CD4-positive, alpha-beta T cell treated with Interferon alpha-2 for 1 hour (primary cell): Measurements from ENCODE around the gene SGIP1.

Source experiments
- DNase-seq, 2 donors: peaks; one replicate each; pipeline ENCODE4 v3.0.0-alpha.2; 2020 to 2022

SGIP1 gene

GRCh38 chr1:66617362-66618184, 83.6 kb downstream of the SGIP1 start:
- DNase-seq: no peak

DNA sequence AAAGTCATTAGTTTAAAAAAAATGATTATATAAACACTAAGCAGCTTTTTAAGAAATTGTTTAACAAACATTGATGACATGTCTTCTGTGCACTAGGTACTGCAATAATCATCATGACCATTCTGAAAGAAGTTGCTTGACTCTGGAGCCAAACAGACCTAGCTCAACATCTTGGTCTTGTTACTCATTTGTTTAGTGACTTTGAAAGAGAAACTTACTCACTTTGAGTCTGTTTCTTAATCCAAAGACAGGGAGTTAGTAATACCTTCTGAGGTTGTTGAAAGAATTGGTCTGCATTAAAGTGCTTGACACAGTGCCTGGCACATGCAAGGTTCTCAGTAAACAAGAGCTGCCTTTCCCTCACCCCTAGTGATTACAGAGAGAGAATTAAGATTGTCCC, 84.4 kb downstream of the SGIP1 start:
- DNase-seq: no peak

GRCh38 chr1:66623812-66624211, 89.9 kb downstream of the SGIP1 start:
- DNase-seq: no peak

DNA sequence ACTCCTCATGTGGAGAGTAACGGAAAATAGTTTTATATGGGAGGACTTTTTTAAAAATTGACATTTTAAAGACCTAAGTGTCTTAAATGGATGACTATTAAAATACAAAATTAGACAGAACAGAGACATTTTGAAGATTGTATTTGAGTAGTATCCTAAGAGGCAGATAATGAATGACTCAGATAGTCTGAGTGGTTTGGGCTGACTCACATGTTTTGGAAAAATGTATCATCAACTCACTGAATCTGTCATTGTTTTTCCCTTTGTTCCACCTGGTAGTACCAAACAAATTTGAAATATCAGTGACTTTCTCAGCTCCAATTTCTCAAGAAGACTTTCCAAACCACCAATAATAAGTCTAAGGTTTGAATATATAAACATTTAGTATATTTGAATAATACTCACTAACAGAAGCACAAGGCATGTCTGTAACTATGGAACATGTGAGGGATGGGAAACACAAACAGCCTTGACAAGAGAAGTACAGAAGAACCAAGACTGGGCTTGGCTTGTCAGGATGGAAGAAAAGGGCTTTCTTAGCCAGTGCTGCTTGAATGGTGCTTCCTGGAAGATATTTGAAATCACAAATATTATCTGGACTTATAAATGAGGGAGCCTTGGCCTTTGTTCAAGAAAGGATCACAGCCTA, 90.6 kb downstream of the SGIP1 start:
- no peak for DNase-seq

GRCh38 chr1:66626261-66626660, 92.3 kb downstream of the SGIP1 start:
- no peak for DNase-seq

DNA sequence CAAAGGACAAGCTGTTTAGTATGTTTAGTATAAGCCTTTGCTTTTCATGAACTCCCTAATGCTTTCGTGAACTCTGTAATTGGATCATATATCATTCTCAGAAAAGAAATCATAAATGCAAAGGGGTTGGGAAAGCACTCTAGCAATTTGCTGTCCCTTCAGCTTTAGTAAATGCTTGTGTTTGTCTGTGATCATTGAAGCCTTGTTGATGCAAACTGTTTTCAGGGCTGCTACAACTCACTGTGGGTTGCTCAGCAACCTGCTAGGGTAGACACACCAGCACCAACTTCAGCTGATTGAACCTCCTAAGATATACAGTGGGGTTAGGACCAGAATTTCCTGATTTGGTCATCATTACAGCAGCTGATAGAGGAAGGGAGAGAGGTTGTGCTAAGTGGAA, 95.0 kb downstream of the SGIP1 start:
- DNase-seq: no peak

DNA sequence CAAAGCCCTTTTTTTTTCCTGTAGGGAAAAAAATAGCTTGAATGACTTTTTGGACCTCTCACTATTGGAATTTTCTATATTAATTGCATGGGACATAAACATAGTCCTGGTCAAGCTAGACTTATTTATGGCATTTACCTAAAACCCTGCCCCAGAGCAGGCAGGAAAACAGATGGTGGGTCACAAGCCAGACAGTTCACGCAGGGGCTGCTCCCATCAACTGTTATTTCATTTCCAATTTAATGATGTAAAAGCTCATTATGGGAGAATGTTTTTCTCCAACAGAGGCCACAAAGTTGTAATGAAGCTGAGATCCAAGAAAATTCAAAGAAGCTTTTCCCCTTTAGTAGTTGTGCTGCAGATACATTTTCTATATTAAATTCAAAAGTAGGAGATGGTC, 99.2 kb downstream of the SGIP1 start:
- DNase-seq: no peak

GRCh38 chr1:66637146-66637545, 103.2 kb downstream of the SGIP1 start:
- DNase-seq: no peak

DNA sequence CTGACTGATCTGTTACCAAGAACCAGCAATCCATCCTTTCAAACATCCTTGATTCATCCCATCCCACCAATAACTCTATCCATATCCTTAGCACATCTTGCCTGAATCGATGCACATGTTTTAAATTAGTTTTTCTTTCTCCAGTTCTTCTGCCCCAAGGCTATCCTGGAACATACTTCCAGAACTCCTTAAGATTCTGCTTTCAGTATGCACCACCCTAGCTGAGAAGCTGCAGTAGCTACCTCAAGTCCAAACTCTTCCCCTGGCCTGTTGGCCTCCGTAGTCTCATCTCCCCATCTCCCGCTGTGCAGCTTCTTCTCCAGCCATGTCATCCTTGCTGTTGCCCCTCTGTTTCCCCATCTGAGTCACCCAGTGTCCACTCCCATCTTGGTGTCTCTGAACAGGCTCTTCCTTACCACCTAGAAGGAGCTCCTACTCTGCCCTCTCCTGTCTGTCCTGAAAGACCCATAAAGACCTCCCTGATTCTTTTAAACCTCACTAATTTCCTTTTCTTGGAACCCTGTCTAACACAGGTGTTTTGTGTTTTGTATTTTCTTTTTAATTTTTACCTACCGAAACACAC, 108.0 kb downstream of the SGIP1 start:
- no peak for DNase-seq

DNA sequence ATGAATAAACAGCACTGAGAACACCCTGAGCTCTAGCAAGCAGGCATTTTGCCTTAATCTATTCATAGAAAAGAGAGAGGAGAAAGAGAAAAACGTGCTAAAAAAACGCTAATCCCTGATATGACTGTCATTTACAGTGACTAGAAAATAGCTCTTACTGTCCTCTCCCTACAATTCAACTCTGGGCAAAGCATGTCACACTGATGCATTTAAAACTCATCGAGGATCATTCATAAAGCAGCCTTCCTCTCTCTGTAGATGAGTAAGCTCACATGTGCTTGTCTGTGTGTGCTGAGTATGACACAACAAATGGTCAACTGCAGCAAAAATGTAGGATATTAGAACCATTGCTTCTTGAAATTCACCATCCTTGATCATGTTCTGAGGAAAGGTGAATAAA, 109.0 kb downstream of the SGIP1 start:
- DNase-seq: no peak

DNA sequence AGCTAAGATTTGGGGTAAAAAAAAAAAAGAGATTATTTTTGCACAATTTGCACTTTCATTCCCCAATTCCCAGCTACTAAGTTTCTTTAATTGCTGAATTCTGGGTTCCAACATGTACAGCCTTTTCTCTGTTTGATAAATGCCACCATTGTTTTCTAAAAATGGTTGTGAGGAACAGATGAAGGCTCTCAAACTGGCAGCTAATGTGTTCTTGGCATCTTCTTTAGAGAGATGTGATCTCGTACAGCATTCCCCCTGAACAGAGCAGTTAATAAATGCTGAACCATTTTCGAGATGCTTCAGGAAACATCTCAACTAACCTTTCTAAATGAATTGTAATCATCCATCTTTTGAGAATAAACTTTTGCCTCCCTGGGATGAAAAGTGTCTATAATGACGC, 110.4 kb downstream of the SGIP1 start:
- DNase-seq: no peak

GRCh38 chr1:66648901-66649595, 115.1 kb downstream of the SGIP1 start:
- DNase-seq: no peak

- no peak for DNase-seq
Observed at GRCh38 chr1:66652556-66652955, 118.6 kb downstream of the SGIP1 start.

DNA sequence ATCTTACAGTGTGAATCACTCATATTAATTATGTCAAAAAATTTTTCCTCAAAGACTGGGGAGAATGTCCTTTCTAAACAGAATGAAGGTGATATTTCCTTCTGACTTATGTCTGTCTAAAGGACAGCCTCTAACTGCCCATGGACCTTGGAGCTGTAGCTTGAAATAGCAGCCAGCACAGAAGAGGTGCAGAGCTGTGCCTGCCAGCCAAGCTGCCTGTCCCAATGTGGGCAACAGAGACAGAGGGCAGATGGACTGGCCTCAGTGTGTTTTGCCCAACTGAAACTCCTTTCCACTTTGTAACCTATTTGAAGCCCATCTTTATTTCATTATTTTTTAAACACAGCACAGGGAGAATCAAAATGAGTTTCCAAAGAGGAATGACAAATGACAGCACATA, 120.7 kb downstream of the SGIP1 start:
- no peak for DNase-seq

GRCh38 chr1:66671455-66671854, 137.5 kb downstream of the SGIP1 start:
- DNase-seq: no peak

- no peak for DNase-seq
Observed at GRCh38 chr1:66676613-66677298, 142.8 kb downstream of the SGIP1 start.

DNA sequence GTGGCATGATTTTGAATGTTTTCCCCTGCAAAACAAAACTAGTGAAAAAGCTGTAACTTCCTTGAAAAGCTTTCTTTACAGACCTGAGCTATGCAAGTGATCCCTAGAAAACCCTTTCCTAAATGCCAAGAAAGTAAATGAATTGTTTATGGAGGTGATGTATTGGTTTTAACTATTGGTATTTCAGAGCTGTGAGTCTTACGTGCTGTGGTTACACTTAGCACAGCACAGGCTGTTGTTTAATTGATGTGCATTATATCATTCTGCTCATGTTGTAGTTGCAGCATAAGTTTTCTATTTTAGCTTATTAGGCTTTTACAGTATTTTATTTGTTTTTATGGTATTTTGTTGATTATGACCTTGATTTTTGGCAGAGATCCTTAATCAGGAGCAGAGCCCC, 144.2 kb downstream of the SGIP1 start:
- no peak for DNase-seq

DNA sequence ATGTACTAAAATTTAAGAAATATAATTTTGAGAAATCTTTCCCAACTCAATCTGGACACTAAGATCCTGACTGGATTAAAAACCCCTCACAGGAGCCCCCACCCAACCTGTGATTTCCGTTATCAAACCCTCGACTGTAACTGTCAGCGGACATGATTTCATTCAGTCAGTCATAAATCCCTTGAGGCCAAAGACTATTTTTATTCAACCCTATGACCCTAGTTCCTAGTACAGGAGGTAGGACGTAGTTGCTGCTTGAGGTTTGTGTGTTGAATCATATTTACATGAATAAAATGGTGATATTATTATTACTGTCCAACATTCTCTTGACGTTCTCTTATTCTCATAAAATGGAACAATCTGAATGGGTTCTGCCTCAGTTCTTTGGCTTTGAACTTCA, 145.2 kb downstream of the SGIP1 start:
- no peak for DNase-seq

GRCh38 chr1:66681686-66682085, 147.7 kb downstream of the SGIP1 start:
- DNase-seq: no peak

GRCh38 chr1:66682106-66682505, 148.2 kb downstream of the SGIP1 start:
- DNase-seq: no peak

DNA sequence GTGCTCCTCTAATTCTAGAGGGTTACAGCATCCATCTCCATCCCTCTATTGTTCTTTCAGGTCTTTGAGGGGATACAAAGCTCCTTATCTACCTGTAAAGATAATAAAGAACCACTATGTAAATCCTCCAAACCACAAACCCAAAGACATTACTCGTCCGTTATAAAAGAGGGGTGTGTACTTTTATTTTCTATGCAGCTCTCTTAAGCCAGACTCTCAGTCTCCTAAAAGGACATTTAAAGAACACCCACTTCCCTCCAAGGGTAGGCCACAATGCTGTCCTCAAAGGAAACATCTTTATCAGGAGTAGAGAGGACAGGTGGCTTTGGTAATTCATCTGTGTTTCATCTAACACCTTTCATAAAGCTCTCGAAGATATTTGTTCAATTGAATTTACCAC, 150.4 kb downstream of the SGIP1 start:
- no peak for DNase-seq

- no peak for DNase-seq
Observed at GRCh38 chr1:66685265-66685664, 151.3 kb downstream of the SGIP1 start.

GRCh38 chr1:66685670-66686069, 151.7 kb downstream of the SGIP1 start:
- DNase-seq: no peak
